HFFc6 (cell line): ENCODE data around the gene MYO15A. TPM values are rescaled to one million over a fixed set of nuclear protein-coding genes. Genes with fewer than 3 reads are reported as not detected.

Experiments used
- DNase-seq: peaks from one replicate; pipeline ENCODE4 v3.0.0-alpha.2; 2018
- H3K27ac Mint-ChIP-seq: 2 replicates; pipeline ENCODE4 v1.8.0; 2020; ENCODE audit warnings: mild to moderate bottlenecking, mixed read lengths
- H3K27me3 Mint-ChIP-seq: 2 replicates; pipeline ENCODE4 v1.8.0; 2021; ENCODE audit warnings: mild to moderate bottlenecking, moderate library complexity, mixed read lengths; ENCODE audit not compliant: insufficient read depth
- H3K36me3 Mint-ChIP-seq: 2 replicates; pipeline ENCODE4 v1.8.0; 2021; ENCODE audit warnings: low read depth, mixed read lengths
- H3K4me1 Mint-ChIP-seq: 2 replicates; pipeline ENCODE4 v1.8.0; 2020; ENCODE audit warnings: low read depth, mixed read lengths
- H3K4me3 Mint-ChIP-seq: 2 replicates; pipeline ENCODE4 v1.8.0; 2020; ENCODE audit warnings: mild to moderate bottlenecking, moderate library complexity, mixed read lengths
- H3K9me3 Mint-ChIP-seq: 2 replicates; pipeline ENCODE4 v1.8.0; 2020; ENCODE audit warnings: mild to moderate bottlenecking, mixed read lengths
- total RNA-seq, 6 experiments: library from RNA; stranded (reverse); fragmentation: NEBNext Ultra II Directional; extraction: Animal tissue kit (Norgen Biotek cat#: 25700); gene quantifications; 2 replicates in 1 of 6; 3 replicates in 5 of 6; pipeline ENCODE4 v1.2.3, GENCODE V29; 2021
- TF ChIP-seq, protein P1 (sequence below): fragments of 200-600 bp; sonication (generic); IDR thresholded peaks from 2 replicates; pipeline ENCODE4 v1.5.0; 2021; ENCODE audit warnings: antibody characterized with exemption, mild to moderate bottlenecking

MYO15A gene
- total RNA-seq, 6 experiments from 2014 or later = 0.12 to 0.20 (median 0.16) TPM; not detected in 2

GRCh38 chr17:18228176-18228682, 119.7 kb downstream of the MYO15A start:
- H3K4me1 Mint-ChIP-seq = peaks cover 39% of the 10 kb centered on the region
- 0 out of 2 replicates have a peak overlapping the region, but pooled peaks have one; percentile 10 for H3K4me3 Mint-ChIP-seq
- H3K36me3 Mint-ChIP-seq = peaks cover 6% of the 10 kb centered on the region
- no peak overlapping the region; the same call in 1 of the 2 replicates for H3K27ac Mint-ChIP-seq
- no peaks in the 10 kb centered on the region for H3K9me3 Mint-ChIP-seq
- no peak for DNase-seq
- no peaks in the 10 kb centered on the region; the same call in 1 of the 2 replicates for H3K27me3 Mint-ChIP-seq
- TF ChIP-seq, protein P1, sequence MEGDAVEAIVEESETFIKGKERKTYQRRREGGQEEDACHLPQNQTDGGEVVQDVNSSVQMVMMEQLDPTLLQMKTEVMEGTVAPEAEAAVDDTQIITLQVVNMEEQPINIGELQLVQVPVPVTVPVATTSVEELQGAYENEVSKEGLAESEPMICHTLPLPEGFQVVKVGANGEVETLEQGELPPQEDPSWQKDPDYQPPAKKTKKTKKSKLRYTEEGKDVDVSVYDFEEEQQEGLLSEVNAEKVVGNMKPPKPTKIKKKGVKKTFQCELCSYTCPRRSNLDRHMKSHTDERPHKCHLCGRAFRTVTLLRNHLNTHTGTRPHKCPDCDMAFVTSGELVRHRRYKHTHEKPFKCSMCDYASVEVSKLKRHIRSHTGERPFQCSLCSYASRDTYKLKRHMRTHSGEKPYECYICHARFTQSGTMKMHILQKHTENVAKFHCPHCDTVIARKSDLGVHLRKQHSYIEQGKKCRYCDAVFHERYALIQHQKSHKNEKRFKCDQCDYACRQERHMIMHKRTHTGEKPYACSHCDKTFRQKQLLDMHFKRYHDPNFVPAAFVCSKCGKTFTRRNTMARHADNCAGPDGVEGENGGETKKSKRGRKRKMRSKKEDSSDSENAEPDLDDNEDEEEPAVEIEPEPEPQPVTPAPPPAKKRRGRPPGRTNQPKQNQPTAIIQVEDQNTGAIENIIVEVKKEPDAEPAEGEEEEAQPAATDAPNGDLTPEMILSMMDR = no peak

GRCh38 chr17:18229254-18229653, 120.7 kb downstream of the MYO15A start:
- TF ChIP-seq, protein P1 = no peak
- Mint-ChIP-seq H3K4me3 (no peak overlapping the region), H3K27me3 (no peaks in the 10 kb centered on the region; the same call in none of the 2 replicates), H3K9me3 (no peaks in the 10 kb centered on the region), H3K36me3 (peaks cover 6% of the 10 kb centered on the region), H3K27ac (no peak overlapping the region), H3K4me1 (peaks cover 35% of the 10 kb centered on the region)
- no peak for DNase-seq

Other genes starting within 250 kb of the MYO15A start
- 100 to 1,000 TPM in 4 of 6 experiments, 10 to 100 TPM in 2; 92.1 to 144 (median 101) TPM for gene TOM1L2, start 136.4 kb upstream of the MYO15A start, total RNA-seq
- under 1 TPM; 0.37 to 0.73 (median 0.61) TPM for gene DRC3, start 135.9 kb upstream of the MYO15A start, total RNA-seq
- 10 to 100 TPM; 21.5 to 28.4 (median 23.1) TPM for gene ATPAF2, start 69.6 kb upstream of the MYO15A start, total RNA-seq
- 10 to 100 TPM in 2 of 6 experiments, 1 to 10 TPM in 4; 8.6 to 11.9 (median 9.5) TPM for gene GID4, start 69.3 kb upstream of the MYO15A start, total RNA-seq
- 10 to 100 TPM; 30.6 to 38.1 (median 33.7) TPM for gene DRG2, start 20.8 kb upstream of the MYO15A start, total RNA-seq
- 100 to 1,000 TPM in 3 of 6 experiments, 10 to 100 TPM in 3; 90.2 to 117 (median 103) TPM for gene ALKBH5, start 75.1 kb downstream of the MYO15A start, total RNA-seq
- gene LLGL1, start 116.9 kb downstream of the MYO15A start, total RNA-seq = 10 to 100 TPM; 38.0 to 50.8 (median 41.0) TPM
- gene FLII, start 150.0 kb downstream of the MYO15A start, total RNA-seq = 100 to 1,000 TPM; 347 to 472 (median 438) TPM
- 10 to 100 TPM; 13.3 to 19.9 (median 16.6) TPM for gene MIEF2, start 151.9 kb downstream of the MYO15A start, total RNA-seq
- gene TOP3A, start 206.2 kb downstream of the MYO15A start, total RNA-seq = 10 to 100 TPM; 23.0 to 26.4 (median 24.0) TPM
- gene SMCR8, start 206.5 kb downstream of the MYO15A start, total RNA-seq = 10 to 100 TPM; 13.9 to 16.9 (median 15.5) TPM